ENCODE measurements around the gene BLTP3B.

Gene BLTP3B

GRCh38 chr12:100138048-100138802 lies 4.4 kb downstream of the BLTP3B start:
- Mint-ChIP-seq H3K36me3 (ENCODE audit: low read depth) (peaks cover 9% of the 10 kb centered on the region), H3K4me3 (no peak overlapping the region), H3K9me3 (no peaks in the 10 kb centered on the region), H3K4me1 (peaks cover 30% of the 10 kb centered on the region), H3K27ac (peak overlapping the region in 2 of 3 experiments; percentile 20 to 33), H3K27me3 (ENCODE audit: low read depth) (no peaks in the 10 kb centered on the region)
- TF ChIP-seq CTCF (IDR thresholded peaks at IDR 0.05; ENCODE audit: unreplicated experiment in 3 of 3) = peak in 1 of 3 experiments; percentile 22

- Mint-ChIP-seq H3K4me1 (peaks cover 23% of the 10 kb centered on the region), H3K4me3 (no peak overlapping the region), H3K9me3 (no peaks in the 10 kb centered on the region), H3K27me3 (ENCODE audit: low read depth) (no peaks in the 10 kb centered on the region), H3K36me3 (ENCODE audit: low read depth) (peaks cover 15% of the 10 kb centered on the region), H3K27ac (no peak overlapping the region)
- TF ChIP-seq CTCF (IDR thresholded peaks at IDR 0.05; ENCODE audit: unreplicated experiment in 3 of 3) = no peak
Observed at GRCh38 chr12:100133200-100133599, 9.5 kb downstream of the BLTP3B start.

GRCh38 chr12:100128512-100128908 lies 14.2 kb downstream of the BLTP3B start:
- H3K4me3 Mint-ChIP-seq = no peak overlapping the region
- no peaks in the 10 kb centered on the region for H3K27me3 Mint-ChIP-seq (ENCODE audit: low read depth)
- peaks cover 6% of the 10 kb centered on the region for H3K36me3 Mint-ChIP-seq (ENCODE audit: low read depth)
- no peak for TF ChIP-seq CTCF (IDR thresholded peaks at IDR 0.05; ENCODE audit: unreplicated experiment in 3 of 3)
- peak overlapping the region in 1 of 3 experiments; percentile 45 for H3K27ac Mint-ChIP-seq
- no peaks in the 10 kb centered on the region for H3K9me3 Mint-ChIP-seq
- peaks cover 17% of the 10 kb centered on the region for H3K4me1 Mint-ChIP-seq

- Mint-ChIP-seq H3K9me3 (peaks cover under 1% of the 10 kb centered on the region), H3K36me3 (ENCODE audit: low read depth) (peaks cover 7% of the 10 kb centered on the region), H3K4me3 (no peak overlapping the region), H3K27ac (peak overlapping the region in 2 of 3 experiments; percentile 10 to 45), H3K4me1 (peaks cover 17% of the 10 kb centered on the region), H3K27me3 (ENCODE audit: low read depth) (no peaks in the 10 kb centered on the region)
- no peak for TF ChIP-seq CTCF (IDR thresholded peaks at IDR 0.05; ENCODE audit: unreplicated experiment in 3 of 3)
Observed at GRCh38 chr12:100127766-100128511, 14.7 kb downstream of the BLTP3B start.

- Mint-ChIP-seq H3K4me1 (peaks cover 7% of the 10 kb centered on the region), H3K27me3 (ENCODE audit: low read depth) (no peaks in the 10 kb centered on the region), H3K27ac (no peak overlapping the region), H3K9me3 (peaks cover 14% of the 10 kb centered on the region), H3K36me3 (ENCODE audit: low read depth) (peaks cover 15% of the 10 kb centered on the region), H3K4me3 (no peak overlapping the region)
- no peak for TF ChIP-seq CTCF (IDR thresholded peaks at IDR 0.05; ENCODE audit: unreplicated experiment in 3 of 3)
Observed at GRCh38 chr12:100123316-100124095, 19.2 kb downstream of the BLTP3B start.

Data from nephron (organoid).